CD4-positive, alpha-beta T cell treated with Interferon gamma for 1 hour (primary cell): Measurements from ENCODE around the gene GALNS.
"Not testable (repeated sequence)": the region's sequence is repeated elsewhere in the genome, so short reads cannot be mapped to it uniquely, and the experiment has no call there.

Source experiments
- DNase-seq: peaks from one replicate; pipeline ENCODE4 v3.0.0-alpha.2; 2020

GALNS gene

DNA sequence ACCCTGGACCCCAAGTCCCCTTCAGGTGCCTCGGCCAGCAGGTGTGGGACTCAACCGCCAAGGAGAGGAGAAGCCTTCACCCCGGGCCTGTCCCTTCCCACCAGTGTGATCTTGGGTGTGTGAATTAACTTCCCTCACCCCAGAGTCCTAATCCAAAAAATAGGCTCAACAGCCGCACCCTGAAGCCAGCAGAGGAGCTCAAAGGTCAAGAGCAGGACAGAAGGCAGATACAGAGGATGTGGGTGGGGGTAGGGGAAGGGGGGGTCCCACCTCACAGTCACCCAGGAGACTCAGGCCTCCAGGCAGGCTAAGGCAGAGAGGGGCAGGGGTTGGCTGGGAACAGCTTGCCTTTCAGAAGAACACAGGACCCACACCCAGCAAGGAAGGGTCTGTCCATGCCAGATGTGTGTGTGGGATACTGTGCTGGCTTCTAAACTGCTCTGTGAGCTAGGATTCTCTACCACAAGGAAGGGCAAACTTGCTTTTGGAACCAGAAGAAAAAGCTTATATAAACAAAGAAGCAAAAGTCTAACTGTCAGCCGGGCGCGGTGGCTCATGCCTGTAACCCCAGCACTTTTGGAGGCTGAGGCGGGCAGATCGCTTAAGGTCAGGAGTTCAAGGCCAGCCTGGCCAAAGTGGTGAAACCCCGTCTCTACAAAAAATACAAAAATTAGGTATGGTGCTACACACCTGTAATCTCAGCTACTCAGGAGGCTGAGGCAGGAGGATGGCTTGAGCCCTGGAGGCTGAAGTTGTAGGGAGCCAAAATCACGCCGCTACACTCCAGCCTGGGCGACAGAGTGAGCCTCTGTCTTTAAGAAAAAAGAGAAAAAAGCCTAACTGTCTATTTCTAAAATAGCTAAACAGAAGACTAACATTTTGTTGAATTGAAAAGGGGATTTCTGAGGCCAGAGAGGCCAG is 76.3 kb downstream of the GALNS start:
- no peak for DNase-seq

DNA sequence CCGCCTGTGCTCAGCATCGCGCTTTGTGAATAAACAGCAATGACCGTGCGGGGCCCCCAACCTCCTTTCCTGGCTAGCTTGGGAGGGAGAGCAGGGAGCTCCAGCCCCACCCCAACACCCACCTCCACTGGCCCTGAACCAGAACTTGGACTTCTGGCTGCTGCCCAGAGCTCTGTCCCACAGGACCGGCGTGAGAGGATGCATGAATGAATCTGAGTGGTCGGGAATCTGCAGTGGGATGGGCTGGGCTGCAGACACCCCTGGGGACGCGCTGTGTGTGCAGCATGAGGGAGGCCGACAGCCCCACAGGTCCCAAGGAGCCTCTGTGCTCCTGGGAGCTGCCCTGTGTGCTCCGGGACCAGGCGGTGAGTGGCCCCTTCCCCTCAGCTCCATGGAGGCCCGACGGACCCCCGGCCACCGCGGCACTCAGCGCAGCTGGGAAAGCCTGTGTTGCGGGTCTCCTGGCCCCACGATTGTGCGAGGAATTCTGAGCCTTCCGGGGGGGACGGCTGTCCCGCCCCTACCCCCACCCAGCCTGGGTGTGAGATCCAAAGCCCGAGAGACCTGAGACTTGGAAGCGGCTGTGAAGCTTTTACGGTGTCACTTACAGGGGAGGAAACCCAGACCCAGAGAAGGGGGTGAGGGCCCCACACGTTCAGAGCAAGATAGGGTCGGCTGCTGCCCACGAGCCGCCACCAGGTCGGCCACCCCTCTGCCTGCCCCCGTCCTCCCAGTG is 77.2 kb downstream of the GALNS start:
- no peak for DNase-seq

DNA sequence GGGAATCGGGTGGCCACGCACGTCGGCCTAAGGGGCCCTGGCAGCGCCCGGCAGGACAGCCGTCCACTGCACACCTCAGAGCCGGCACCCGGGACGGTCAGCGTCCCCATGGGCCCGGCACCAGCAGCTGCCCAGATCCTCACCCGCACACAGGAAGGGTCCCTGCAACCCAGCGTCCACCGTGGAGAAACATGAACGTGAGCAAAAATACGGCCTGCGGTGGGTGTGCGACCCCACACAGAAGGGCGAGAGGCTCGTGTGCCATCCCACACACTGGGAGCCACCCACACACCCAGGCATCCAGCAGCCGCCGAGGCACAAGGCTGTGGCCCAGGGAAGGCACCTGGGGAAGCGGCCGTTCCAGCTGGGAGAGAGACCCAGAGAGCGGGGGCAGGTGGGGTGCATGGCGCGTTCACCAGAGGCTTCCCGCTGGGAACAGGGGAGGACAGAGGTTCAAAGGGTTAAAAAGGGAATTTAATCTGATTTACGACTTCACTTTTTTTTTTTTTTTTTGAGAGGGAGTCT is 78.1 kb downstream of the GALNS start:
- no peak for DNase-seq

DNA sequence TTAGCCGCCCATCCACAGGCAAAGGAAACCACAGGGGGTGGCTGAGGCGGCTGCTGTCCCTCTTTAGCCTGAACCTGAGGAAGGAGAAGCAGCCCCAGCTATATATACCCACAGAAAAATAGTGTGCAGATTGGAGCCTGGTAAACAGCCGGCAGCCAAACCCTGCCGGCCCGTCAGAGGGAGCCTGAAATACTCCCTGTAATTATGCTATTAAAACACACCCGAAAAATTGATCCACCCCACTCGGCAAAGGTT is 78.5 kb downstream of the GALNS start:
- no peak for DNase-seq

DNA sequence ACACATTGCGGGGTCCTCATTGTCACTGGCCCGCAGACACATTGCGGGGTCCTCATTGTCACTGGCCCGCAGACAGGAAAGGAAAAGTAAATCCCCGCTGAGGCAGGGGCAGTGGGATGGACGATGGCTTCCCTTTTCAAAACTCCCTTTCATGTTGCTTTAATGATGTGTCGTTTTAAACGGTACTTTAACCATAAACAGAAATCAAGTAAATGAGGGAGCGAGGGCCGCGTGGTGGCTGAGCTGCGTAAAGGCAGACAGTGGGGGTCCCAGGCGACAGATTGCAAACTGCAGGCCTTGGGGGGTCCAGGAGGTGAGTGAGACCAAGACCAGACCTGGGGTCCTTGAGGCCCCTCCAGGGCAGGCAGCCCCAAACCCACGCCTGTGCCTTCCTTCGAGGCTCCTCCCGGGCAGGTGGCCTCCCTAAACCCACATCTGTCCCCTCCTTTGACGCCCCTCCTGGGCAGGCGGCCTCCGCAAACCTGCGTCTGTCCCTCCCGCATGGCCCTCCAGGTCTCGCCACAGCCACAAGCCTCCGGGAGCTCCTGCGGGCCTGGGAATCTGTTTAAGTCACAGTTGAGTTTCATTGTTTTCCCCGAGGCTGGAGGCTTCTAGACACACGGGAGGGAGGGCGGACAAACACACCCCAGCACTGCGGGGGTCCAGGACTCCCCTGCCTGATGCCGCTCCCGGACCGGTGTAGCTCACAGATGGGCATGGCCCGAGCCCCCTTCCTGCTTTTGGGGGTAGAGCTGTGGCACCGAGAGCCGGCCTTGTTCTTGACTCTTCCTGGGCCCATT is 79.1 kb downstream of the GALNS start:
- no peak for DNase-seq

DNA sequence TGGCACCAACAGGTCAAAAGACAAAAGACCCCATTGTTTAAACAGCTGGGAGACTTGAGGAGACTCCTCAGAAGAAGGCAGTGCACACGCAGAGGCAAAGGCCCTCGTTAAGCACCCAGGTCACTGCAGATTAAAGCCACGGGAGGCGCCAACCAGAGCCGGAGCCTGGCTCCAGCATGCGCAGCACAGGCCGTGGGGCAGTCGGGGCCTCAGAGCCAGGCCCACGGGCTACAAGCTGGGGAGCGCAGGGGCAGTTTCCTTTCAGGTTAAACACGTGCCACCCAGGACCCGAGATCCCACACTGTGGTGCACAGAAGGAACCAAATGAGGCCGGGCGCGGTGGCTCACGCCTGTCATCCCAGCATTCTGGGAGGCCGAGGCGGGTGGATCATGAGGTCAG is 80.9 kb downstream of the GALNS start:
- no peak for DNase-seq

DNA sequence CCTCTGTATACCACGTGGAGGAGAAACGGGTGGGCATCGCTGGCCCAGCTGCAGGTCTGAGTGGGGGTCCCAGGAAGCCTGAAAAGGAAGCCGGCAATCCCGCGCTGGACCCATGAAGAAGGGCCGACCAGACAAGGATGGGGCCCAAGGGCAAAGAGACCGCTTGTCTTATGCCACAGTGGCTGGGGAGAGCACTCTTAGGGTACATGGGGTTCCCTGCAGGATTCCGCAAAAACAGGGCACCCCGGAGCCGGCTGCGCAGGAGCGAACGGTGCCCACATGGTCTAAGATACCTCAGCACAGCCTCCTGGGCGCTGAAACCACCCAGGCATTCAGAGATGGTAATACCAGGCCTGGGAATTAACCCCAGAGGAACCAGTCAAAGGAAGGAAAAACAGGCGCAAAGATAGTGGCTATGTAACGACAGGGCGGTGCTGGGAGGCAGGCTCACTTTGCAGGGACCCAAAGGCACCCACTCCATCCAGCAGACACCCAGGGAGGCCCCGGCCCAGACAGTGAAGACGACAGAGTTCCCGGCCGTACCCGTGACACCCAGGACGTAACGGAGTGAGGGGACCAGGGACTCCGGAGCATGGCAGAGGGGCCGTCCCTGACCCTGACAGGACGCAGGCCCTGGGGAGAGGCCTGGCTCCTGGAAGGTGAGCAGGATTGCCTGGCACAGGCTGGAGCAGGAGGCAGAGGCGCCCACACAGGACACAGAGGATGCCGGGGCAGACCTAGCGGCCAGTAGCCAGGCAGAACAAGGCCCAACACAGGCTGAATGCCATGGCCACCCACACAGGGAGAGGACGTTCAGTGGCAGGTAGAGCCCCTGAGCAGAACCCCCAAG is 82.0 kb downstream of the GALNS start:
- no peak for DNase-seq

DNA sequence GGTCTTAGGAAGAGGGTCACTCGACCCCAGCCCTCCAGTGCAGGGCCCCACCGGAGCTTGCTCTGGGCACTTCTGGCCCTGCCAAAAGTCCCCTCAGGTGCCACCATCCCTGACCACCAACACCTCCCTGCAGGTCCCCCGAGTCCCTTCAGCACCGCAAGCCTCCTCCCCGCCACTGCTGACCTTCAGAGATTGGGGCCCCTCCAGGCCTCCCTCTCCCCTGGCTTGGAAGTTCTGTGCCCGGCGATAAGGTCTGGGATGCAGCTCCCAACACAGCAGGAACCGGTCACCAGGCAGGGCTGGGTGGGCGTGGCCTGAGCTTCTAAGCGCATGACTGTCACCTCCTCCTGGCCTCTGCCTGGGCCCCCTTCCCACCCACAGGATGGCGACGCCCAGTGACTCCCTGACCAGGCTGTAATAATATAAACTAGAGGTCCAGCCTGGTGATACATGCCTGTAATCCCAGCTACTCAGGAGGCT is 82.9 kb downstream of the GALNS start:
- DNase-seq, result peak; percentile 41

DNA sequence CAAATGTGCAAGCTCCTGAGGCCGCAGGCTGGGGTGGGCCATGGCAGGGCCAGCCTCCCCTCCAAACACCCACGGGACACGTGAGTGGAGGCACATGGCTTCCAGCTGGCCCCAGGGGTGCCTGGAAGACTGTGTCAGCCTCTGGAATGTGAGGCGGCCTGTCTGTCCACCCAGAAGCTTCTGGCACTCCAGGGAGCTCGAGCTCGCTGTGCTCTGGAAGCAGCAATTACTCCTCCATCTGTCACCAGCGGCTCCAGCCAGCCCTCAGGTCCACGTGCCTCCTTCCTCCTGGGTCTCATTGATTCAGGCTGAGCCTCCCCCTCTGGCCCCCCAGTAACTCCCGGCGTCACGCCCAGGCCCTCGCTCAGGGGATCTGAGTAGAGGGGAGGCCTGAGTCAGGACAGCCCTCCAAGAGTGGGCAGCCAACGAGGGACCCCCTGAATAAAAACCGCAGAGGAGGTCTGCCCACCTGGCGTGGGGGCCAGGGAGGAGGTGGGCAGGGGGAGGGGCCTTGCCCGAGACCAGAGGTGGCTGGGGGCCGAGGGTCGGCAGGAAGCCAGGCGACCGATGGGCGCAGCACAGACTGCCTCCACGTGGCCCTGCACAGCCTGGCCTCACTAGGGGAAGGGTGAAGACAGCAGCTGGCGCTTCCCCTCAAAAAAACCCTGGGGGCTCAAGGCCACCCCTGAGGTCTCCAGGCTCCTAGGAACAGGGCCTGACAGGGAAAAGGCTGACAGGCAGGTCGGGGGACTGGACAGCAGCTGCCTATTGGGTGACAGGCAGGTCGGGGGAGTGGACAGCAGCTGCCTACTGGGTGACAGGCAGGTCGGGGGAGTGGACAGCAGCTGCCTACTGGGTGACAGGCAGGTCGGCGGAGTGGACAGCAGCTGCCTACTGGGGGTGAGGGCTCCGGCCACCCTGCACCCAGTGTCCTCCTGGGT is 83.6 kb downstream of the GALNS start:
- DNase-seq, result no peak

DNA sequence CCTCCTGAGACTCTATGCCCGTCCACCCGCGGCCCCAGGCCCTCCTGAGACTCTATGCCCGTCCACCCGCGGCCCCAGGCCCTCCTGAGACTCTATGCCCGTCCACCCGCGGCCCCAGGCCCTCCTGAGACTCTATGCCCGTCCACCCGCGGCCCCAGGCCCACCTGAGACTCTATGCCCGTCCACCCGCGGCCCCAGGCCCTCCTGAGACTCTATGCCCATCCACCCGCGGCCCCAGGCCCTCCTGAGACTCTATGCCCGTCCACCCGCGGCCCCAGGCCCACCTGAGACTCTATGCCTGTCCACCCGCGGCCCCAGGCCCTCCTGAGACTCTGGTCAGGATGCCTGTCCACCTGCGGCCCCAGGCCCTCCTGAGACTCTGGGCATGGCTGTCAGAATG is 85.0 kb downstream of the GALNS start:
- not testable (repeated sequence) for DNase-seq

DNA sequence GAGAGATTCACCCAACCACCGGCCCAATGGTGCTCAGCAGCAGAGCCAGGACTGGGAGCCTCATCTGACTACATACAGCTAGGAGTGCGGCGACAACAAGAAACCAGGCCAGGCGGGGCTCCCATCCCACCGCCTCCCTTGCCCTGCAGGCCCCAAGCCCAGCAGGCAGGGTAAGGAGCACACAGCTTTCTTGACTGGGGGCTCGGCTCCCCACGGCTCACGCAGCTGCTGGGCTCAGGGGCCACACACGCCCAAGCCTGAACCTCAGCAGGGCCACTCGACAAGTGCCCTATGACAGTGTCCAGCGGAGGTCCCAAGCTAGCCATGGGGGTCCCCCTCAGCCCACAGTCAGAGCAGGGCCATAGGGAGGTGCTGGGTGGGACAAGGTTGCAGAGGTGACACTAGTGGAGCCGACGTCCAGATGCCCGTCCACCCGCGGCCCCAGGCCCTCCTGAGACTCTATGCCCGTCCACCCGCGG is 85.4 kb downstream of the GALNS start:
- no peak for DNase-seq

DNA sequence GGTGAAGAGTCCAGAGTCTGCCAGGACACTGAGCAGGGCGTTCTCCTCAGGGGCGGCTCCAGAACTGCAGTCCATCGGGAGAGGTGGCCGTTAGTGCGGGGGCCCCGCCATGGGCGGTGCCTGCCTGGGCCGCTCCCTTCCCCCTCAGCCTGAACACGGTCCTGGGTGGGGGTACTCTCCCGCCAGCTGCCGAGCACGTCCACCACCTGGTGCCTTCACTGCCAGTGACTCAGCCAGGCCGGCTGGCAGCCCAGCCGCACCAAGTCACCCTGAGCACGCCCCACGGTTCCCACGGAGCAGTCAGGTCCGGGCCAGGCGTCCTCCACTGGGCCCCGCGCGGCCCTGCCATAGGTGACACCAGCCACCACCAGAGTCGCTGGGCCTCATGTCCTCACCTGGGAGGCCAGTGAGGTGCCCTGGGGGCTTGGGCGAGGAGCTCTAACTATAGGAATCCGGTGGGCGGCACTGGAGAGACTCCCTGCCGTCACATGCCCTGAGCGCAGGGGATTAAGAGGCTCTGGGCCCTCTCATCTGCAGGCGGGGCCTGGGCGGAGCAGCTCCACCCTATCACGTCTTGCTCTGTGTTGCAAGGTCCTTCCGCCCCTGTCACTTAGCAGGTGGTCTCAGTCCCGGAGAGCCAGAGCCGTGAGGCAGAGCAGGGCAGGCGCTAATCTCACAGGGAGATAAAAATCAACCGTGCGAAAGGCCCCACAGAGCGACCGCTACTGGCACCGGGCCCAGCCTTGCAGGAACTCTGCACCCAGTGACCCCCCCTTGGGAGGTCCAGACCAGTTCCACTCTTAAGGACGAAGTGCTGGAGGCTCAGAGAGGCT is 86.1 kb downstream of the GALNS start:
- DNase-seq, result peak; percentile 56

DNA sequence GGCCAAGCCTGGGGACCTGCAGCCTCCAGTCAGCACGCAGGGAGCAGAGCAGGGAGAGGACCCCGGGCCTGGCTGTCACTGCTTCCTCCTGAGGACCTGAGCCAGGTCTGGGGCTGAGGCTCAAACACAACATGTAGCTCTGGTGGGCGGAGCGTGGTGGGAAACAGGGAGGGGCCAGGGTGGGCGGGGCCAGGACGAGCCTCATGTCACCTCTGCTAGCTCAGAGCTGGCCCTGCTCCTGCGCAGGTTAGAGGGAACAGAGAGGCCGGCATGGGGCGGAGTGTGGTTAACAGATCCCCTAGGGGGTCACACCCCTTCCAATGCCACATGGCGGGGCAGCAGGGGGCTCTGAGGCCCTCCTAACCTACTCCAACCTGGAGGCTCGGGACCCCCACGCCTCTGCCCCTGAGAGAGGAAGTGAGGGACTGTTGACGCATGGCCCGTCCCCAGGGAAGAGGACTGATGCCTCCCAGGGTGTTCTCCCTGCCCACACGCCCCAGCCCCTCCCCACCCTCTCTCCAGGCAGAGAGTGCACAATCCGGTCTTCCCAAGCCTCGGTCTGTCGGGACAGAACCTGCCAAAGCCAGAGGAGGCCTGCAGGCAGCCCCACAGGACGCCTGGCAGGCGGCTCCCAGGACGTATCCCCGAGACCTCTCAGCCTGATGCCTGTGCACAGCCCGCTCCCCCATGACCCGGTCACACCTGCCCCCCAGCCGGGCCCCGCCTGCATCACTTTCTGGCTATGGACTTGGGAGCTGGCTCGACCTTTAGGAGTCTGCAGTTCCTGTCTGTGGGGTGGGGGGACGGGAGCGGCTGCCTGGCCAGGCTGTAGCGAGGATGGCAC is 86.9 kb downstream of the GALNS start:
- peak; percentile 49 for DNase-seq

DNA sequence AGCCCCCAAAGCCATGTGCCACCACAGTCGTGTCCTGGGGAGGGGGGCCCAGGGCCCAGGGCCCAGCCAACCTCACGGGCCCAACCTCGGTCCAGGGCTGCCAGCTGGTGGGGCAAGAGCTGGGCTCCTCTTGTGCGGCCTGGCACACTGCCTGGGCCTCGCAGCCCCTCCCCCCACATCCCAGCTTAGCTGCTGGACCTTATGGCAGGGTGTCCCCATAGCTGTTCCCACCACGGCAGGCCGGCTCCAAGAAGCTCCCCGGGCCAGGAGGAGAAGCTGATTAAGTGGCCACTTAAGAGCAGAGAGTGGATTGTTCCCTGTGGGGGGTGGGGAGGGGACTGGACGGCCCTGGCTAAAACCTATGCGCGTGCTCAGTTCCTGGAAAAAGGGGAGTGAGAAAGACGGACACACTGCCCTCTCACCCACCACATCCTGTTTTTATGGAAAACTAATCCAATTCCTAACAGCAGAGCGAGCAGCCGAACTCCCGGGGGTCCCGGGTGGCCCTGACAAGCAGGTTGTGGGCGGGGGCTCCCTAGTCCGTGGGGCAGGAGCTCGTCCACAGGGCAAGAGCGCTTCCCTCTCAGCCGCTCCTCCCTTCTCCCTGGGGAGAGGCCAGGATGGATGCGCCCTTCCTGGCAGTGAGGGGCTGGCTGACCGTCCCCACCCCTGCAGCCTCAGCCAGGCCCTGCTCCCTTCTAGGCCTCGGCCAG is 88.5 kb downstream of the GALNS start:
- no peak for DNase-seq

DNA sequence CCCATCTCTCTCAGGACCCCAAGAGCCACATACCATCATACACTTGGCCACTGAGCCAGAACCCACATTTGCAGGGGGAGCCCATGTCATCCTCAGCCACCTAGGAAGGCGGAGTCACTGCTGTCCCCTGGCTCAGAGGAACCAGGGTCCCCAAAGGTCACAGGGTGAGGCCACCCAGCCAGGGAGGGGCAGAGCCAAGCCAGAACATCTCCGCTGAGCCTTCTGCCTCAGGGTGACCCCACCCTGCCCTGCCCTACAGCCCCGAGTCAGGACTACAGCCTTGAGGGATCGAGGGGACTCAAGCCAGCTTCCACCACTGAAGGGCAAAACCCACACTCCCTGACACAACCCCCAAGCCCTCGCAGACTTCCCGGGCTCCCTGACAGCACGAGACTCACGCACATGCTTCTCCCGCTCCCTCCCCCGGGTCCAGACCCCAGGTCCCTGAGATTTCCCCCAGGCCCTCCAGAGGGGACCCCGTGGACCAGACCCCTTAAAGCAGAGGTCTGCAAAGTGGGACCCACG is 89.1 kb downstream of the GALNS start:
- DNase-seq, result no peak

DNA sequence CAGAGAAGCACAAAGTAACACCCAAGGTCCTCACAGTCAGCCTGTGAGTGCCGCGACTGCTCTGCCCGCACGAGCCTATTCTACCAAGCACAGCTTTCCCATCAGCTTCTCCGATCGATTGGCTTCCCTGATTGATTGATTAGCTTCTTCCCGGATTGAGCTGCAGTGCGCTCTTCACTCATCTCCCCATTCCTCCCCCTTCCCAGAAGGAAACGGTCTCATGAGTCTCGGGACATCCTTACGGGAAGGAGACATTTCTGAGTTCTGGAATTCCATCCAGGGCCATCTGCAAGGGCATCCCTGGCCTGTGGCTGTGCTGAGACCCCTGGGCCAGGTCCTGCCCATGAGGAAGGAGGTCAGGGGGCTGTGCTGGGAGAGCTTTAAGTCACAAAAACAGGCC is 89.8 kb downstream of the GALNS start:
- no peak for DNase-seq

DNA sequence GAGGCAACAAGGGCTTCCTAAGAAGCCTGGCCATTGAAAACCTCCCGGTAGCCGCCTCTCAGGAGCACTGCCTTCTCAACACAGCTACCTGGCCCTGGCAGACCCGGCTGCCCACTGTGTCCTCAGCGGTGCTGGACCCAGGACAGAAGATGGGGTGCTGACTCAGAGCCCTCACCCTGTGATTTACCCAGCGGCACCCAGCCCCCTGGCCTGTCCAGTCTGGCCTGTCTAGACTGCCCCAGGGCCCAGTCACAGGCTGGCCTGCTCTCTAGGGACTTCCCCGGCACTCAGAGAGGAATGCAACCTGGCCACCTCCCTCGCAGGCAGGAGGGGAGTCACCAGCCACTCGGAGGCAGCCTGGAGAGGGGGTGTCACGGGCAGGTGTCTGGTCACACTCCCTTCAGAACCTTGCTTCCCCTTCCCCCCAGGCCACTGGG is 91.8 kb downstream of the GALNS start:
- no peak for DNase-seq

DNA sequence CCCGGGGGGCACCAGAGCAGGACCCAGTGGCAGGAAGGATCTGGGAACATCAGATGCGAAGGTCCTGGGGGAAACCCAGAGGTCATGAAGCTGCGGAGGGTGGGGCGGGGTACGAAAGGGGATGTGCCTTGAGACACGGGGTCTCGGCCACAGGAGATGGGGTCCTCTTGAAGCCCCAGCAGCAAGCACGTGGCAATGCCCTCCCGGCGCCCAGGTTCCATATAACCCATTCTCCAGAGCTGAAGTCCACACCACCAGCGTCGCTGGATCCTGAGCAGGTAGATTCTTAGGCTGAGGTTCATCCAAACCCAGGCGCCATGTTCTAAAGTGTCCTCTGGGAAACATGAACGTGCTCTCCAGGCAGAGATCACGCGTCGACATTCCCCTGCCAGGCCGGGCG is 92.7 kb downstream of the GALNS start:
- no peak for DNase-seq
